K562 (cell line): Measurements from ENCODE around the gene PPP4R1. TPM values are rescaled to one million over a fixed set of nuclear protein-coding genes. Genes with fewer than 3 reads are reported as not detected.

Source experiments
- ATAC-seq: fragments of 200-7000 bp; cut with Tn5 transposase; 3 replicates; pipeline ENCODE4 v1.9.1; 2020; ENCODE audit warnings: moderate library complexity
- BruUV-seq: library from RNA; stranded (reverse); fragments of 400-500 nt; replicated peaks from 2 replicates; lab custom pipeline; 2021; lab: Mats Ljungman, UMichigan
- CTCF ChIA-PET: fragments of 300-600 bp; formaldehyde crosslinking; extraction: SDS; loops from one replicate; lab custom pipeline; 2021; ENCODE audit warnings: low intra/inter-chr PET ratio; lab: Yijun Ruan, JAX
- POLR2A ChIA-PET: fragments of 300-600, 350-650 bp; sonication (Branson Sonifier 250); formaldehyde crosslinking; extraction: SDS; loops from one replicate; lab custom pipeline; 2021; ENCODE audit warnings: antibody characterized with exemption, inconsistent platforms; lab: Yijun Ruan, JAX
- DNase-seq, 4 experiments: peaks; one replicate each; pipeline versions ENCODE4 v3.0.0 to v3.0.0-alpha.2; 2011 to 2018; ENCODE audit warnings: low spot score in 3 of 4, mixed read lengths in 3 of 4; ENCODE audit errors: extremely low read depth in 1 of 4
- FAIRE-seq: peaks from 2 replicates; lab custom pipeline; 2011; peaks lifted over from hg19 to GRCh38; lab: Jason Lieb, UNC
- H2AFZ ChIP-seq: 2 replicates; pipeline ENCODE4 v1.6.0; 2011; ENCODE audit warnings: low read depth, low read length, control low read depth, inconsistent platforms
- H3K27ac ChIP-seq: fragments of 200-600 bp; 3 replicates; pipeline ENCODE4 v1.8.0; 2011; ENCODE audit warnings: low read depth, mild to moderate bottlenecking, control low read depth, inconsistent platforms, low read length, moderate library complexity, mixed read lengths; ENCODE audit errors: extremely low read depth
- H3K27me3 ChIP-seq, 2 experiments: fragments of 300-600 bp in 1 of 2; 2 replicates in 1 of 2; 3 replicates in 1 of 2; pipeline versions ENCODE4 v1.6.0 to v1.8.0; 2011; ENCODE audit warnings: inconsistent platforms in 2 of 2, low read length in 2 of 2, mild to moderate bottlenecking in 1 of 2, mixed read lengths in 1 of 2, moderate library complexity in 1 of 2; ENCODE audit not compliant: control insufficient read depth in 2 of 2, insufficient read depth in 2 of 2
- H3K36me3 ChIP-seq: fragments of 300-600 bp; 3 replicates; pipeline ENCODE4 v1.8.0; 2011; ENCODE audit warnings: mild to moderate bottlenecking, low read length, inconsistent platforms; ENCODE audit not compliant: control insufficient read depth, insufficient read depth
- H3K4me1 ChIP-seq, 2 experiments: fragments of 200-600 bp in 1 of 2; replicated peaks in 1 of 2; 2 replicates in 1 of 2; 3 replicates in 1 of 2; pipeline versions ENCODE4 v1.5.1 to v1.8.0; 2011; ENCODE audit warnings: inconsistent platforms in 2 of 2, low read length in 2 of 2, mild to moderate bottlenecking in 1 of 2, mixed read lengths in 1 of 2, moderate library complexity in 1 of 2; ENCODE audit not compliant: control insufficient read depth in 2 of 2, insufficient read depth in 2 of 2
- H3K4me2 ChIP-seq: 2 replicates; pipeline ENCODE4 v1.6.1; 2011; ENCODE audit warnings: low read length, control low read depth, inconsistent platforms, mixed read lengths; ENCODE audit not compliant: insufficient read depth
- H3K4me3 ChIP-seq: fragments of 200-600 bp; sonication (generic), shearing (Covaris generic); 2 replicates; pipeline ENCODE4 v1.5.1; 2016; ENCODE audit warnings: control low read depth, inconsistent platforms
- H3K79me2 ChIP-seq: fragments of 200-600 bp; 3 replicates; pipeline ENCODE4 v1.8.0; 2011; ENCODE audit warnings: low read length, inconsistent platforms; ENCODE audit not compliant: control insufficient read depth, insufficient read depth
- H3K9ac ChIP-seq, 2 experiments: 2 replicates each; pipeline versions ENCODE4 v1.6.0 to v1.6.1; 2011; ENCODE audit warnings: low read depth in 2 of 2, low read length in 2 of 2, control low read depth in 1 of 2, inconsistent platforms in 1 of 2, mild to moderate bottlenecking in 1 of 2, mixed read lengths in 1 of 2; ENCODE audit not compliant: insufficient read depth in 1 of 2
- H3K9me1 ChIP-seq: one replicate; pipeline ENCODE4 v1.6.0; 2011; ENCODE audit warnings: inconsistent platforms, mild to moderate bottlenecking, low read length, moderate library complexity; ENCODE audit not compliant: control insufficient read depth, insufficient read depth
- H3K9me3 ChIP-seq: replicated peaks from 2 replicates; pipeline ENCODE4 v1.5.1; 2011; ENCODE audit warnings: low read depth, low read length, inconsistent platforms; ENCODE audit not compliant: control insufficient read depth, insufficient read depth
- H4K20me1 ChIP-seq: replicated peaks from 2 replicates; pipeline ENCODE4 v1.6.1; 2011; ENCODE audit warnings: low read length, inconsistent platforms, mixed read lengths; ENCODE audit not compliant: control insufficient read depth, insufficient read depth
- BCL6 ChIP-seq: fragments of 250-450 bp; sonication (Bioruptor Pico); IDR thresholded peaks from 2 replicates; pipeline ENCODE4 v1.4.0; 2020
- CREB3 ChIP-seq: fragments of 450-650 bp; conservative IDR thresholded peaks from 2 replicates; pipeline ENCODE4 v1.6.1; 2016; ENCODE audit warnings: missing genetic modification characterization, low read depth, mild to moderate bottlenecking, missing compliant biosample characterization, moderate library complexity
- GATAD2A ChIP-seq: fragments of 450-650 bp; IDR thresholded peaks from 2 replicates; pipeline ENCODE4 v1.6.1; 2017
- NKRF ChIP-seq: fragments of 450-650 bp; IDR thresholded peaks from 2 replicates; pipeline ENCODE4 v1.6.1; 2016; ENCODE audit warnings: borderline replicate concordance
- TCF3 ChIP-seq: sonication (generic); formaldehyde crosslinking; IDR thresholded peaks from 2 replicates; pipeline ENCODE4 v1.4.0; 2020; ENCODE audit warnings: mild to moderate bottlenecking, missing genetic modification reagents
- WHSC1 ChIP-seq: IDR thresholded peaks from one replicate; pipeline ENCODE4 v1.6.1; 2012; ENCODE audit warnings: low read length, control low read depth, inconsistent platforms
- ZC3H4 ChIP-seq: sonication (generic); formaldehyde crosslinking; IDR thresholded peaks from 2 replicates; pipeline ENCODE4 v1.9.0; 2021; ENCODE audit warnings: missing genetic modification reagents, borderline replicate concordance
- ZMIZ1 ChIP-seq, 2 experiments: fragments of 150-350 bp in 1 of 2; IDR thresholded peaks; 2 replicates each; pipeline ENCODE4 v1.6.1; 2012 to 2016; ENCODE audit warnings: low read depth in 2 of 2, low read length in 2 of 2, mild to moderate bottlenecking in 1 of 2, moderate library complexity in 1 of 2
- WGBS: fragments of 100-300 bp; shearing (Covaris generic); methylation state at CpG from one replicate; pipeline ENCODE4 v1.1.6; 2016; ENCODE audit warnings: low coverage, mixed read lengths; ENCODE audit not compliant: insufficient coverage; ENCODE audit errors: missing lambda C conversion rate; 5-methylcytosine and 5-hydroxymethylcytosine counted together
- in situ Hi-C: fragments of 300-500 bp; cut with MboI; formaldehyde crosslinking; loops from 4 replicates; pipeline ENCODE4 v1.15.0; 2018; ENCODE audit warnings: inconsistent platforms, mixed read lengths
- intact Hi-C: fragments of 100-400 bp; cut with micrococcal nuclease; formaldehyde crosslinking; loops from 2 replicates; pipeline ENCODE4 v1.14.2; 2022
- polyA plus RNA-seq, 8 experiments: library from polyadenylated mRNA; depleted of rRNA in 4 of 8; stranded (reverse) in 5 of 8; unstranded in 3 of 8; fragments of >200 nt; fragmentation: Nextera tagmentation in 2 of 8; fragmentation: Illumina TruSeq in 1 of 8; extraction: Ambion mirVana in 2 of 8; extraction: Trizol in 1 of 8; gene quantifications; 2 replicates each; pipeline versions ENCODE4 v1.2.1 to v1.2.3, GENCODE V29; 2011 to 2014; ENCODE audit warnings: inconsistent platforms in 1 of 8, missing spikeins in 1 of 8
- total RNA-seq, 7 experiments: library from RNA; depleted of rRNA in 6 of 7; stranded (reverse); fragments of >200 nt in 6 of 7; fragmentation: Illumina TruSeq in 2 of 7; extraction: Trizol in 2 of 7; gene quantifications; 2 replicates each; pipeline versions ENCODE4 v1.2.1 to v1.2.3, GENCODE V29; 2011 to 2021; ENCODE audit warnings: low replicate concordance in 1 of 7

PPP4R1 gene
- total and polyA plus RNA-seq, 9 of the 15 experiments (the other 6 are each of a cell fraction or from before 2014, with no cell fraction given) = 23.5 to 136 (median 84.5) TPM

- ATAC-seq (no peak), DNase-seq (no peak), FAIRE-seq (no peak)
- ChIA-PET POLR2A (interaction anchor here (0.7 to 1.4 kb wide), 2 partner anchors 14 to 16 kb away, joined by 3 to 4 read pairs; no protein-coding TSS in a partner anchor), CTCF (no interaction called here)
- Histone ChIP-seq H3K4me3 (no peak overlapping the region), H3K9ac (no peak overlapping the region), H3K27ac (no peak overlapping the region), H4K20me1 (no peaks in the 10 kb centered on the region), H3K9me1 (no peaks in the 10 kb centered on the region), H3K79me2 (peaks cover 12% of the 10 kb centered on the region; the same call in 2 of the 3 replicates), H2AFZ (no peak overlapping the region), H3K4me2 (no peak overlapping the region), H3K4me1 (no peaks in the 10 kb centered on the region), H3K36me3 (peaks cover 69% of the 10 kb centered on the region), H3K9me3 (no peaks in the 10 kb centered on the region), H3K27me3 (no peaks in the 10 kb centered on the region)
- no TSS peak for BruUV-seq
- intact Hi-C loops (no loop called here), in situ Hi-C loops (loop anchor here (25.0 kb wide), 1 partner anchor 859 kb away; no protein-coding TSS in a partner anchor)
- TF ChIP-seq ZC3H4 = no peak
- no peak for TF ChIP-seq GATAD2A
- TF ChIP-seq TCF3 (CRISPR knock-in tag) = no peak
- TF ChIP-seq WHSC1 = no peak
- TF ChIP-seq BCL6 (CRISPR knock-in tag) = no peak
- no peak for TF ChIP-seq ZMIZ1 (IDR thresholded peaks at IDR 0.05; ENCODE audit: low read depth in 2 of 2, low read length in 2 of 2)
- TF ChIP-seq CREB3 (tag) = no peak
- TF ChIP-seq NKRF = no peak
- WGBS = 95% methylated on average over 7 of the region's 7 CpGs
These were observed 92.6 kb downstream of the PPP4R1 start for GRCh38 chr18:9521770-9522169.
